Measurements from ENCODE around the gene AK9. TPM values are rescaled to one million over a fixed set of nuclear protein-coding genes. Genes with fewer than 3 reads are reported as not detected.
A peak's percentile ranks its signal among the peaks of the same experiment; 100 is the strongest.

The AK9 gene
- total and polyA plus RNA-seq, 9 of the 15 experiments (the other 6 are each of a cell fraction or from before 2014, with no cell fraction given), result 0.59 to 1.9 (median 1.2) TPM

- no peak for TF ChIP-seq AFF1 (IDR thresholded peaks at IDR 0.05; ENCODE audit: low read depth in 1 of 2, partially characterized antibody in 2 of 2)
- no peak for TF ChIP-seq ZNF316 (IDR thresholded peaks at IDR 0.05)
- no peak for TF ChIP-seq PTTG1 (tag; IDR thresholded peaks at IDR 0.05; ENCODE audit: low read depth)
- TF ChIP-seq ZNF717 (CRISPR knock-in tag; IDR thresholded peaks at IDR 0.05), result no peak
Observed at GRCh38 chr6:109473120-109473519, 217.9 kb downstream of the AK9 start (continued).

- H3K9ac ChIP-seq (ENCODE audit: insufficient read depth in 1 of 2, low read depth in 2 of 2, low read length in 2 of 2), result no peak overlapping the region
- TF ChIP-seq HLTF (IDR thresholded peaks at IDR 0.05), result no peak
- TF ChIP-seq MEF2A (IDR thresholded peaks at IDR 0.05; ENCODE audit: control insufficient read depth, low read depth, low read length), result no peak
- no peak for TF ChIP-seq CTBP1 (IDR thresholded peaks at IDR 0.05; ENCODE audit: borderline replicate concordance)
- no peak for TF ChIP-seq ZNF639 (CRISPR knock-in tag; conservative IDR thresholded peaks at IDR 0.05 in 1 of 2, IDR thresholded peaks at IDR 0.05 in 1 of 2)
- TF ChIP-seq ZNF354B (CRISPR knock-in tag; IDR thresholded peaks at IDR 0.05), result no peak
- no peak for TF ChIP-seq ZNF507 (tag; conservative IDR thresholded peaks at IDR 0.05)
- TF ChIP-seq SLC30A9 (CRISPR knock-in tag; IDR thresholded peaks at IDR 0.05), result no peak
- TF ChIP-seq MTA1 (IDR thresholded peaks at IDR 0.05; ENCODE audit: borderline replicate concordance), result no peak
- TF ChIP-seq GABPA (tag; conservative IDR thresholded peaks at IDR 0.05; ENCODE audit: low read depth), result no peak
- TF ChIP-seq ATF3 (IDR thresholded peaks at IDR 0.05), result no peak
- no peak for TF ChIP-seq ATF3 (CRISPR knock-in tag; conservative IDR thresholded peaks at IDR 0.05)
Observed at GRCh38 chr6:109472132-109472995, 218.6 kb downstream of the AK9 start.

More at GRCh38 chr6:109472132-109472995, 218.6 kb downstream of the AK9 start:
- POLR2A ChIA-PET, result interaction anchor here (1.4 to 1.7 kb wide), 2 partner anchors 10 to 88 kb away, joined by 3 to 5 read pairs; no protein-coding TSS in a partner anchor
- no peak overlapping the region for H3K4me2 ChIP-seq (ENCODE audit: insufficient read depth, low read length)
- peaks cover 12% of the 10 kb centered on the region for H3K79me2 ChIP-seq (ENCODE audit: control insufficient read depth, insufficient read depth, low read length)
- H3K27ac ChIP-seq (ENCODE audit: extremely low read depth, low read depth, low read length), result no peak overlapping the region
- FAIRE-seq (peak; percentile 55), DNase-seq (ENCODE audit: extremely low read depth in 1 of 4, low spot score in 3 of 4) (no peak), ATAC-seq (no peak)
- in situ Hi-C loops (cut with MboI), result no loop called here
- H3K9me1 ChIP-seq (ENCODE audit: control insufficient read depth, insufficient read depth, low read length), result peaks cover 3% of the 10 kb centered on the region
- no peak overlapping the region for H3K4me3 ChIP-seq
- H3K27me3 ChIP-seq (ENCODE audit: control insufficient read depth in 2 of 2, insufficient read depth in 2 of 2, low read length in 2 of 2), result no peaks in the 10 kb centered on the region
- H2AFZ ChIP-seq (ENCODE audit: low read depth, low read length), result no peak overlapping the region
- CTCF ChIA-PET (ENCODE audit: low intra/inter-chr PET ratio), result no interaction called here
- 0 out of 2 replicates have a peak, but pooled peaks cover 3% of the 10 kb centered on the region for H4K20me1 ChIP-seq (replicated peaks; ENCODE audit: control insufficient read depth, insufficient read depth, low read length)
- intact Hi-C loops (cut with micrococcal nuclease), result no loop called here
- H3K4me1 ChIP-seq (replicated peaks in 1 of 2; ENCODE audit: control insufficient read depth in 2 of 2, insufficient read depth in 2 of 2, low read length in 2 of 2), result peaks cover 1 to 4% of the 10 kb centered on the region in 2 experiments; a peak in 2 of 5 replicates
- 94% methylated on average over 8 of the region's 9 CpGs for WGBS (ENCODE audit: insufficient coverage, low coverage, missing lambda C conversion rate)
- BruUV-seq (replicated peaks), result no TSS peak
- H3K36me3 ChIP-seq (ENCODE audit: control insufficient read depth, insufficient read depth, low read length), result peaks cover 96% of the 10 kb centered on the region
- no peaks in the 10 kb centered on the region for H3K9me3 ChIP-seq (replicated peaks; ENCODE audit: control insufficient read depth, insufficient read depth, low read depth, low read length)

All from K562 (cell line).